ENCODE results near the gene ATP1B3.

The ATP1B3 gene

GRCh38 chr3:141849056-141849815 is 27.2 kb upstream of the ATP1B3 start:
- Mint-ChIP-seq H3K4me3 (no peak overlapping the region), H3K9me3 (no peaks in the 10 kb centered on the region), H3K27me3 (ENCODE audit: low read depth) (no peaks in the 10 kb centered on the region), H3K4me1 (ENCODE audit: low read depth) (peaks cover 4% of the 10 kb centered on the region), H3K27ac (no peak overlapping the region), H3K36me3 (ENCODE audit: low read depth) (no peaks in the 10 kb centered on the region)
- DNase-seq (ENCODE audit: low spot score): no peak

- no peaks in the 10 kb centered on the region for H3K27me3 Mint-ChIP-seq (ENCODE audit: low read depth)
- no peak overlapping the region for H3K4me3 Mint-ChIP-seq
- H3K36me3 Mint-ChIP-seq (ENCODE audit: low read depth): no peaks in the 10 kb centered on the region
- no peak overlapping the region for H3K27ac Mint-ChIP-seq
- no peaks in the 10 kb centered on the region for H3K9me3 Mint-ChIP-seq
- H3K4me1 Mint-ChIP-seq (ENCODE audit: low read depth): peaks cover 4% of the 10 kb centered on the region
- no peak for DNase-seq (ENCODE audit: low spot score)
These were observed 25.0 kb upstream of the ATP1B3 start for GRCh38 chr3:141851411-141851810.

GRCh38 chr3:141853081-141853601 is 23.3 kb upstream of the ATP1B3 start:
- Mint-ChIP-seq H3K9me3 (no peaks in the 10 kb centered on the region), H3K4me1 (ENCODE audit: low read depth) (peaks cover 4% of the 10 kb centered on the region), H3K4me3 (no peak overlapping the region), H3K36me3 (ENCODE audit: low read depth) (no peaks in the 10 kb centered on the region), H3K27ac (no peak overlapping the region), H3K27me3 (ENCODE audit: low read depth) (no peaks in the 10 kb centered on the region)
- DNase-seq (ENCODE audit: low spot score): no peak

- peaks cover under 1% of the 10 kb centered on the region for H3K27me3 Mint-ChIP-seq (ENCODE audit: low read depth)
- H3K9me3 Mint-ChIP-seq: no peaks in the 10 kb centered on the region
- no peaks in the 10 kb centered on the region for H3K36me3 Mint-ChIP-seq (ENCODE audit: low read depth)
- H3K27ac Mint-ChIP-seq: no peak overlapping the region
- H3K4me1 Mint-ChIP-seq (ENCODE audit: low read depth): peaks cover 4% of the 10 kb centered on the region
- H3K4me3 Mint-ChIP-seq: no peak overlapping the region
- no peak for DNase-seq (ENCODE audit: low spot score)
These were observed 22.7 kb upstream of the ATP1B3 start for GRCh38 chr3:141853629-141854168.

- H3K4me3 Mint-ChIP-seq: no peak overlapping the region
- H3K9me3 Mint-ChIP-seq: no peaks in the 10 kb centered on the region
- no peaks in the 10 kb centered on the region for H3K36me3 Mint-ChIP-seq (ENCODE audit: low read depth)
- H3K4me1 Mint-ChIP-seq (ENCODE audit: low read depth): no peaks in the 10 kb centered on the region
- no peak for DNase-seq (ENCODE audit: low spot score)
- H3K27me3 Mint-ChIP-seq (ENCODE audit: low read depth): peaks cover 5% of the 10 kb centered on the region
- no peak overlapping the region for H3K27ac Mint-ChIP-seq
These were observed 21.8 kb upstream of the ATP1B3 start for GRCh38 chr3:141854599-141854998.

- no peak overlapping the region for H3K4me3 Mint-ChIP-seq
- DNase-seq (ENCODE audit: low spot score): no peak
- H3K27ac Mint-ChIP-seq: no peak overlapping the region
- peaks cover 7% of the 10 kb centered on the region for H3K27me3 Mint-ChIP-seq (ENCODE audit: low read depth)
- H3K9me3 Mint-ChIP-seq: no peaks in the 10 kb centered on the region
- H3K36me3 Mint-ChIP-seq (ENCODE audit: low read depth): no peaks in the 10 kb centered on the region
- peaks cover 6% of the 10 kb centered on the region for H3K4me1 Mint-ChIP-seq (ENCODE audit: low read depth)
These were observed 18.1 kb upstream of the ATP1B3 start for GRCh38 chr3:141858312-141858711.

GRCh38 chr3:141859651-141860050 is 16.8 kb upstream of the ATP1B3 start:
- Mint-ChIP-seq H3K9me3 (no peaks in the 10 kb centered on the region), H3K27me3 (ENCODE audit: low read depth) (peaks cover 8% of the 10 kb centered on the region), H3K4me1 (ENCODE audit: low read depth) (peaks cover 6% of the 10 kb centered on the region), H3K4me3 (no peak overlapping the region), H3K27ac (no peak overlapping the region), H3K36me3 (ENCODE audit: low read depth) (no peaks in the 10 kb centered on the region)
- no peak for DNase-seq (ENCODE audit: low spot score)

GRCh38 chr3:141860086-141860669 is 16.3 kb upstream of the ATP1B3 start:
- no peaks in the 10 kb centered on the region for H3K36me3 Mint-ChIP-seq (ENCODE audit: low read depth)

GRCh38 chr3:141860766-141861513 is 15.5 kb upstream of the ATP1B3 start:
- no peak overlapping the region for H3K4me3 Mint-ChIP-seq
- H3K27ac Mint-ChIP-seq: no peak overlapping the region
- no peaks in the 10 kb centered on the region for H3K9me3 Mint-ChIP-seq
- no peaks in the 10 kb centered on the region for H3K36me3 Mint-ChIP-seq (ENCODE audit: low read depth)
- H3K4me1 Mint-ChIP-seq (ENCODE audit: low read depth): peaks cover 6% of the 10 kb centered on the region
- DNase-seq (ENCODE audit: low spot score): no peak
- H3K27me3 Mint-ChIP-seq (ENCODE audit: low read depth): peaks cover 11% of the 10 kb centered on the region

More at GRCh38 chr3:141860086-141860669, 16.3 kb upstream of the ATP1B3 start:
- Mint-ChIP-seq H3K27me3 (ENCODE audit: low read depth) (peaks cover 10% of the 10 kb centered on the region), H3K9me3 (no peaks in the 10 kb centered on the region), H3K27ac (no peak overlapping the region), H3K4me1 (ENCODE audit: low read depth) (peaks cover 6% of the 10 kb centered on the region), H3K4me3 (no peak overlapping the region)
- no peak for DNase-seq (ENCODE audit: low spot score)

GRCh38 chr3:141862279-141862816 is 14.1 kb upstream of the ATP1B3 start:
- H3K4me1 Mint-ChIP-seq (ENCODE audit: low read depth): peaks cover 6% of the 10 kb centered on the region
- H3K9me3 Mint-ChIP-seq: no peaks in the 10 kb centered on the region
- H3K27ac Mint-ChIP-seq: no peak overlapping the region
- H3K36me3 Mint-ChIP-seq (ENCODE audit: low read depth): no peaks in the 10 kb centered on the region
- H3K27me3 Mint-ChIP-seq (ENCODE audit: low read depth): peaks cover 11% of the 10 kb centered on the region
- H3K4me3 Mint-ChIP-seq: no peak overlapping the region
- no peak for DNase-seq (ENCODE audit: low spot score)

GRCh38 chr3:141863491-141863890 is 13.0 kb upstream of the ATP1B3 start:
- Mint-ChIP-seq H3K36me3 (ENCODE audit: low read depth) (no peaks in the 10 kb centered on the region), H3K4me3 (no peak overlapping the region), H3K4me1 (ENCODE audit: low read depth) (peaks cover 6% of the 10 kb centered on the region), H3K9me3 (no peaks in the 10 kb centered on the region), H3K27me3 (ENCODE audit: low read depth) (peaks cover 11% of the 10 kb centered on the region), H3K27ac (no peak overlapping the region)
- no peak for DNase-seq (ENCODE audit: low spot score)

- H3K4me1 Mint-ChIP-seq (ENCODE audit: low read depth): peaks cover 6% of the 10 kb centered on the region
- no peak overlapping the region for H3K27ac Mint-ChIP-seq
- H3K9me3 Mint-ChIP-seq: no peaks in the 10 kb centered on the region
- peaks cover 7% of the 10 kb centered on the region for H3K27me3 Mint-ChIP-seq (ENCODE audit: low read depth)
- no peaks in the 10 kb centered on the region for H3K36me3 Mint-ChIP-seq (ENCODE audit: low read depth)
- no peak for DNase-seq (ENCODE audit: low spot score)
- H3K4me3 Mint-ChIP-seq: no peak overlapping the region
These were observed 12.0 kb upstream of the ATP1B3 start for GRCh38 chr3:141864281-141864970.

GRCh38 chr3:141865101-141865500 is 11.3 kb upstream of the ATP1B3 start:
- Mint-ChIP-seq H3K27ac (no peak overlapping the region), H3K9me3 (no peaks in the 10 kb centered on the region), H3K4me3 (no peak overlapping the region), H3K36me3 (ENCODE audit: low read depth) (no peaks in the 10 kb centered on the region), H3K4me1 (ENCODE audit: low read depth) (peaks cover 6% of the 10 kb centered on the region), H3K27me3 (ENCODE audit: low read depth) (peaks cover 7% of the 10 kb centered on the region)
- DNase-seq (ENCODE audit: low spot score): no peak

Measured in T-helper 2 cell treated with Interferon-gamma antibody and Interleukin-4, amounts not matched to agents 5 μg/mL and 100 μg/mL, for 36 hours (primary cell).